HEK293T (cell line): ENCODE measurements around the gene QRFP.

Source experiments
- CTCF ChIA-PET: fragments of 350-600 bp; formaldehyde crosslinking; extraction: SDS; loops from one replicate; lab custom pipeline; 2021; ENCODE audit warnings: antibody characterized with exemption, inconsistent platforms; lab: Yijun Ruan, JAX
- POLR2A ChIA-PET: fragments of 350-600 bp; formaldehyde crosslinking; extraction: SDS; loops from one replicate; lab custom pipeline; 2020; ENCODE audit warnings: antibody characterized with exemption, inconsistent platforms; lab: Yijun Ruan, JAX
- DNase-seq: peaks from one replicate; pipeline ENCODE4 v3.0.0; 2012; ENCODE audit warnings: mixed read lengths; ENCODE audit errors: extremely low spot score
- ARNT ChIP-seq: fragments of 450-650 bp; IDR thresholded peaks from 2 replicates; pipeline ENCODE4 v1.6.1; 2017; ENCODE audit warnings: mild to moderate bottlenecking
- BHLHE40 ChIP-seq: fragments of 450-650 bp; IDR thresholded peaks from 2 replicates; pipeline ENCODE4 v1.6.1; 2016; ENCODE audit warnings: mild to moderate bottlenecking, moderate library complexity, borderline replicate concordance
- CTBP1 ChIP-seq: fragments of 450-650 bp; IDR thresholded peaks from 2 replicates; pipeline ENCODE4 v1.6.1; 2016; ENCODE audit warnings: borderline replicate concordance
- ELF4 ChIP-seq: fragments of 450-650 bp; IDR thresholded peaks from 2 replicates; pipeline ENCODE4 v1.6.1; 2017; ENCODE audit warnings: antibody characterized with exemption
- FOXA1 ChIP-seq: fragments of 450-650 bp; IDR thresholded peaks from 2 replicates; pipeline ENCODE4 v1.6.1; 2016; ENCODE audit warnings: mild to moderate bottlenecking
- FOXK2 ChIP-seq: fragments of 450-650 bp; IDR thresholded peaks from 2 replicates; pipeline ENCODE4 v1.6.1; 2016; ENCODE audit warnings: mild to moderate bottlenecking
- FOXM1 ChIP-seq: fragments of 450-650 bp; IDR thresholded peaks from 2 replicates; pipeline ENCODE4 v1.6.1; 2017; ENCODE audit warnings: mild to moderate bottlenecking, borderline replicate concordance
- HDGF ChIP-seq: fragments of 450-650 bp; IDR thresholded peaks from 2 replicates; pipeline ENCODE4 v1.6.1; 2017; ENCODE audit warnings: antibody characterized with exemption, borderline replicate concordance
- L3MBTL2 ChIP-seq: fragments of 450-650 bp; conservative IDR thresholded peaks from 2 replicates; pipeline ENCODE4 v1.6.1; 2016; ENCODE audit warnings: mild to moderate bottlenecking
- LEF1 ChIP-seq: fragments of 450-650 bp; IDR thresholded peaks from 2 replicates; pipeline ENCODE4 v1.6.1; 2017; ENCODE audit warnings: mild to moderate bottlenecking, borderline replicate concordance
- NFRKB ChIP-seq: fragments of 450-650 bp; IDR thresholded peaks from 2 replicates; pipeline ENCODE4 v1.6.1; 2016; ENCODE audit warnings: mild to moderate bottlenecking, moderate library complexity
- SP1 ChIP-seq: fragments of 450-650 bp; IDR thresholded peaks from 2 replicates; pipeline ENCODE4 v1.6.1; 2017
- SUZ12 ChIP-seq: fragments of 450-650 bp; IDR thresholded peaks from 2 replicates; pipeline ENCODE4 v1.6.1; 2016; ENCODE audit warnings: mild to moderate bottlenecking
- TARDBP ChIP-seq: fragments of 450-650 bp; IDR thresholded peaks from 2 replicates; pipeline ENCODE4 v1.6.1; 2016
- ZNF384 ChIP-seq: fragments of 450-650 bp; IDR thresholded peaks from 2 replicates; pipeline ENCODE4 v1.6.1; 2016
- TF ChIP-seq, protein P1 (sequence below): fragments of 450-650 bp; IDR thresholded peaks from 2 replicates; pipeline ENCODE4 v1.6.1; 2016

QRFP gene

DNA sequence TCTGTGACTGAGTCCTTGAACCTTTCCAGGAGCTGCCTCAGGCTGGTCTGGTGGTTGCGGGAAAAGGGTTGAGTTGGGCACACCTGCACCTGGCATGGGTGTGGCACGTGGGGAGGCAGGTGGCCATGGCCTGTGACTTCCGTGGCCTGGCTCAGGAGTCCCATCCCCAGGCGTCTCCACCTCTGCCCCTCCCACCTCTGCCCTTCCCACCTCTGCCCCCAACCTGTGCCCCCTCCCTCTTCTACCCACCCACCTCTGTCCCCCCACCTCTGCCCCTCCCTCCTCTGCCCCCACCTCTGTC is 1.9 kb upstream of the QRFP start:
- DNase-seq: no peak
- no peak for TF ChIP-seq ARNT
- no peak for TF ChIP-seq HDGF
- no peak for TF ChIP-seq TARDBP
- no peak for TF ChIP-seq L3MBTL2
- TF ChIP-seq ELF4: no peak
- no peak for TF ChIP-seq FOXM1
- no peak for TF ChIP-seq ZNF384
- TF ChIP-seq BHLHE40: no peak
- no peak for TF ChIP-seq NFRKB
- no peak for TF ChIP-seq SP1
- no peak for TF ChIP-seq SUZ12
- TF ChIP-seq CTBP1: no peak
- CTCF ChIA-PET: no interaction called here
- POLR2A ChIA-PET: no interaction called here

DNA sequence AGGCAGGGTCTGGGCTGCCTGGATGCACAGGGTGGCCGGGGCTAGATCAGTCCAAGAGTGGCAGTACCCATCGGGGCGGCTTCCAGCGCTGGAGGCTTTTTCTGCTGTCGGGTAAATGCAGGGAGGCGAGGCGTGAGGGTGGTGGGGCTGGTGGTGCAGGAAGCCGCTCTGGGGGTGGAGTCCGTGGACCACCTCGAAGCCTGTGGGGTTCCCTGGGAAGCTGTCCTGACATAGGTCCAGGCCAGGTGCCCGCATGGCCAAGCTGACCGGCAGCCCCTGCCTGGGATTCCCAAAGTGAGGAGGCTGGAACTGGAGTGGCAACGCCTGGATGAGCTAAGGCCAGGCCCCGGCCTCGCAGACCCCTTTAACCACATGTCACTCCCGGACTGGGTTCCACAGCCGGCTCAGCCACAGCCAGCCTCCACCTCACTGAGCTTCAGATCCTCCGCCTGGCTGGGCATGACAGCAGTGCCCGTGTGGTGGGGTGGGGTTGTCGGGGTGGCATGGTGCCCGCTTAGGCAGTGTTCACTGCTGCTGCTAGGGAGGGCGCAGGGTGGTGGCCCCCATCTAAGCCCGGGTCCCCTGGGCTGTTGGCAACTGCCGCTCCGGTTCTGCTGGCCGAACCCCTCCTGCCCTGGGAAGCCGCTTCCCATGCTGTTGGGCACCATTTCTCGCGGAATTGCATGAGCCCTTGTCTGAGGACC is 1.4 kb upstream of the QRFP start:
- CTCF ChIA-PET: no interaction called here
- TF ChIP-seq ZNF384: no peak
- no peak for TF ChIP-seq LEF1
- no peak for TF ChIP-seq NFRKB
- TF ChIP-seq, protein P1, sequence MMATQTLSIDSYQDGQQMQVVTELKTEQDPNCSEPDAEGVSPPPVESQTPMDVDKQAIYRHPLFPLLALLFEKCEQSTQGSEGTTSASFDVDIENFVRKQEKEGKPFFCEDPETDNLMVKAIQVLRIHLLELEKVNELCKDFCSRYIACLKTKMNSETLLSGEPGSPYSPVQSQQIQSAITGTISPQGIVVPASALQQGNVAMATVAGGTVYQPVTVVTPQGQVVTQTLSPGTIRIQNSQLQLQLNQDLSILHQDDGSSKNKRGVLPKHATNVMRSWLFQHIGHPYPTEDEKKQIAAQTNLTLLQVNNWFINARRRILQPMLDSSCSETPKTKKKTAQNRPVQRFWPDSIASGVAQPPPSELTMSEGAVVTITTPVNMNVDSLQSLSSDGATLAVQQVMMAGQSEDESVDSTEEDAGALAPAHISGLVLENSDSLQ: no peak
- TF ChIP-seq FOXM1: no peak
- TF ChIP-seq BHLHE40: no peak
- TF ChIP-seq TARDBP: no peak
- TF ChIP-seq SUZ12: no peak
- TF ChIP-seq HDGF: no peak
- TF ChIP-seq SP1: no peak
- TF ChIP-seq FOXA1: no peak
- TF ChIP-seq L3MBTL2: no peak
- no peak for TF ChIP-seq FOXK2
- no peak for TF ChIP-seq CTBP1
- no peak for TF ChIP-seq ELF4
- no peak for TF ChIP-seq ARNT
- DNase-seq: no peak
- POLR2A ChIA-PET: no interaction called here

DNA sequence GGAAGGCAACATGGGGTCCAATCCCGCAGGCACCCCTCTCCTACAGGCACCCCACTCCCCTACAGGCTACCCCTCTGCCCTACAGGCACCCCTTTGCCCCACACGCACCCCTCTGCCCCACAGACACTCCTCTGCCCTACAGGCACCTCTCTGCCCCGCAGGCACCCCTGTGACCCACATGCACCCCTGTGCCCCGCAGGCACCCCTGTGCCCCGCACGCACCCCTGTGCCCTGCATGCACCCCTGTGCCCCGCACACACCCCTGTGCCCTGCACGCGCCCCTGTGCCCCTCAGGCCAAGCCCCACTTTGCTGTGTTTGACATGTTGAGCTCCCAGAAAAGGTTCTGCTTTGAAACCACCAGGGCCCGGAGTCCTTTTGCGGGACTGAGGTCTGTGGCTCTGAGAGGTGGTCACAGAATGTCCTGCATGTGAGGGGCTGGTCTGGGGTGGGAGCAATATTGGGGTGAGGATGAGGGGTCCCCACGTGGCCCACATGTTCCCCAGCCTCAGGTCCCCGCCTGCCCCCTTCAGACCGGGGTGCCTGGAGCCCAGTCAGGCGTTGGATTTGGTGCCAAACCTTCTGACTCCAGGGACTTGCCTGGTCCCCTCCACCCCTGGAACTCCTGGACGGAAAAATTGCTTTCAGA is 616 bp upstream of the QRFP start:
- ChIA-PET POLR2A (no interaction called here), CTCF (no interaction called here)
- no peak for TF ChIP-seq FOXK2
- no peak for TF ChIP-seq NFRKB
- TF ChIP-seq, protein P1: no peak
- no peak for TF ChIP-seq SP1
- no peak for TF ChIP-seq HDGF
- TF ChIP-seq SUZ12: no peak
- TF ChIP-seq L3MBTL2: no peak
- no peak for TF ChIP-seq ZNF384
- TF ChIP-seq ARNT: no peak
- no peak for TF ChIP-seq FOXA1
- no peak for TF ChIP-seq TARDBP
- no peak for TF ChIP-seq FOXM1
- TF ChIP-seq LEF1: no peak
- DNase-seq: no peak

DNA sequence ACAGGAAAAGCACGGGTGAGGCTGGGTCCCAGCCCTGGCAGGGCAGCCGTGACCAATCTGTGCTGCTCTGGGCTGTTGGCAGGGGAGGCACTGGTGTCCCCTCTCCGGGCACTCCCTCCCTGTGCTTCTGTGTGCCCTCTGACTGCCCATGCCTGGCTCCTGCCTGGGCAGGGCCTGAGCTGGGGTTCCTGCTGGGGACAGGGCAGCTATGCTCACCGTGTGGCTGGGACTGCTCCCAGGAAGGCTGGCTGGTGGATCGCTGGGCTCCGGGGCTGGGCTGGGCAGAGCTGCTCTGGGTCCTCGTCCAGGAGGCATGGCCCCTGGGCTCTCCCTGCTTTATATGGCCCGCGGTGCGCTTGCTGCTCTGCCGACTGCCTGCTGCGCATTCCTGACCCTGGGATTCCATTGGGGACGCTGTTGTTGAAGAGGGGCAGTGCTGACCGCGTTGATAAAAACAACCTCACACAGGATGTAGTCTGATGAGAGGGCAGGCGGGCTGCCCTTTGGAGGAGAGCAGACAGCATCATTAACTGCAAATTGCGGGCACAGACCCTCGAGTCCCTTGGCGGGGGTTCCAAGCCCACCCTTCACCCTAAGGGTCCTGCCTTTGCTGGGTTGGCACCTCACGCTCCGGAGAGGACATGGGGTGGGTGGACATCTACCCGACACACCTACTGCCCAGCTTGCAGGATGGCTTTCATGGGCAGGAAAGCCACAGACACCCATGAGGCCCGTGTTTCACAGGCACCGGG is 955 bp downstream of the QRFP start:
- ChIA-PET POLR2A (no interaction called here), CTCF (no interaction called here)
- no peak for TF ChIP-seq NFRKB

DNA sequence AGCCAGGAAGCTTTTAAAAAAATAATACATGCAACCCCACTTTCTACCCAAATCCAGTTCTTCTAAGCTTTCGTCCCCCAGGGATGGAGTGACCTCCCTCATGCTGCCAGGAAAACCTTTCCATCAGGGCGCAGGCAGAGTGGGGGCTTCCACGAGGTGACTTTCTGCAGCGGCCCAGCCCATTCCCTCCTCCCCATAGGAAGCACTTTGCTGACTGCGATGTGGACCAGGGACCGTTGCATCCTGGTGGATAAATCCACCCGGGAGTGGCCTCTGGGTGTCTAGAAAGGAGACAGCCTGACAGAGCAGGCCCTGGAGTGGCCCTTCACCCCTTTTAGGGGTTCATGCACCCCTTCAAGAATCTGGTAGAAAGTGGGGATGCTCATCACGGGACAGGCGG is 1.6 kb downstream of the QRFP start:
- POLR2A ChIA-PET: no interaction called here
- DNase-seq: no peak
- no peak for TF ChIP-seq NFRKB
- TF ChIP-seq CTBP1: no peak
- TF ChIP-seq FOXM1: no peak
- no peak for TF ChIP-seq SP1
- TF ChIP-seq, protein P1: no peak
- TF ChIP-seq LEF1: no peak
- TF ChIP-seq ELF4: no peak
- TF ChIP-seq FOXA1: no peak
- TF ChIP-seq ARNT: no peak
- CTCF ChIA-PET: interaction anchor here (1.1 kb wide), 1 partner anchor 30 kb away, joined by 4 read pairs; no protein-coding TSS in a partner anchor

More for the DNA sequence above, 955 bp downstream of the QRFP start:
- no peak for DNase-seq

DNA sequence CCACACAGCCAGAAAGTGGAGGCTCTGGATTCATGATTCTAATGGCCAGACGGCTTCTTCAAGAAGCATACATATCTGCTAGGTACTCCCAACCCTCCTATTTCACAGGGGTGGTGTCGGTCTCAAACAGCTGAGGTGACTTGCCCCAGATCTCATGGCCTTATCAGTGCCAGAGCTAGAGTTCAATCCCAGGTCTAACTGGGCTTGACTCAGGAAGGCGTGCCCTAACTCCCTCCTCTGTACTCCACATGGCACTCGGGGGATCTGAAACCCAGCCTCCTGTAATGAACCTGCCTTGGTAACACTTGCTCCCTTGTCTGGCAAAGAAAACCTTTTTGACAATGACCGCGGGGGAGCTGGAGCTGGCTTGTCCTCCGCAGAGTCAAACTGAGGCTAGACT is 2.1 kb downstream of the QRFP start:
- no peak for DNase-seq
- no peak for TF ChIP-seq NFRKB
- no peak for TF ChIP-seq LEF1
- TF ChIP-seq, protein P1: no peak
- ChIA-PET CTCF (interaction anchor here (1.1 kb wide), 1 partner anchor 31 kb away, joined by 4 read pairs; no protein-coding TSS in a partner anchor), POLR2A (no interaction called here)
